ENCODE results near the gene TMEM132D.

Gene TMEM132D

GRCh38 chr12:129269756-129270495 is 633.9 kb downstream of the TMEM132D start:
- DNase-seq, result no peak

GRCh38 chr12:129258781-129259318 is 645.0 kb downstream of the TMEM132D start:
- DNase-seq, result no peak

GRCh38 chr12:129257524-129257923 is 646.3 kb downstream of the TMEM132D start:
- DNase-seq, result no peak

- no peak for DNase-seq
These were observed 657.2 kb downstream of the TMEM132D start for GRCh38 chr12:129246630-129247029.

GRCh38 chr12:129245769-129246168 is 658.1 kb downstream of the TMEM132D start:
- no peak for DNase-seq

DNA sequence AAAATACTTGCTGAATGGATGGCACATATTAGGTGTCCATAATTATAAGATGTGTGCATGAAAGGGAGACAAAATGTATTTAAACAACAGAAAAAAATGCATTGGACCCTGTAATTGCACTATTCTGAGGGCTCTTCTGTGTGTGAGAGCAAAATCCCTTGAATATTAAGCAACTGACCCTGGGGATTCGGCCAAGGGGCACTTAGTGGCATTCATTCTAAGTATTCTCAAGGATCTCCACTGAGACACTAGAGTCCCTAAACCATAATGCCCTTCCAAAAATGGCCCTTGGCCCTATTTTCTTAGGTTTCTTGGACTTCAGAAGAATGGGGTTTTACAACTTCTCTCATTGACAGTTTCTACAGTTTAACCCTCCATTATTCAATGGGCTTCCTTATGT is 662.0 kb downstream of the TMEM132D start:
- peak in 2 of 56 donors; percentile 1 for DNase-seq

DNA sequence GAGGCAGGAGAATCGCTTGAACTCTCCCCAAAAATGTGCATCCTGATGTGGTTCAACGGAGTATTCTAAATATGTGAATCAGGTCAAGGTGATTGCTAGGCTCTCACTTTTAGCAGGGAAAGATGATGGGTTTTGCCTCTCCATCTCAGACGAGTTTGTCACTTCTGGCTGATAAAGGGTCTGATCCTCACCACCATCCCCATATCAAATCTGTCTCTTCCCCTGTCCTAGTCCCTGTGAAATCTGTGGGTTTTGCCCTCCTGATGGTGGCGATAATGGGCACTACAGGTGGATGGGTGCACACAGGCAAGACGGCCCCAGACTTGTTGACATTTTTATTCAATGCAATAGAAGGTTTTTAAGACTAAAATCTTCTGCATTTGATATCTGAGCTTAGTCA is 665.9 kb downstream of the TMEM132D start:
- DNase-seq, result no peak

GRCh38 chr12:129234209-129234608 is 669.6 kb downstream of the TMEM132D start:
- no peak for DNase-seq

- DNase-seq, result no peak
These were observed 672.3 kb downstream of the TMEM132D start for GRCh38 chr12:129231491-129231890.

GRCh38 chr12:129230995-129231394 is 672.8 kb downstream of the TMEM132D start:
- DNase-seq, result no peak

DNA sequence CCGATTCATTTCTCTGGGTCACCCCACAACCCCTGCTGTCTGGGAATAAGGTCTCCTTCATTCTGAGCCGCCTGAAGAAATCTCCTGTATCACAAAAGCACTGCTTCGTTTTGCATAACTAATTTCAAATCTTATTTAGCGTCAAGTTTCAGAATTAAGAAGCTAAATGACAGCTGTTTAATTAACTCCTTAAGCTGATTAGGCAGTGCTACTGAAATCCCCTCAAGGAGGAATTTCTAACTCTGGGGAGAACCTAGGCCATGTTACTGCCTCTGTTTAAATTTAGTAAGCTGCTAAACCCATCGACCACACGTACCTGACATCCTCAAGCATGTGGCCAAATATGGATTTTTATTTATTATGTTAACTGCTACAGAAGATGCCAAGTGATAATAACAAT is 677.0 kb downstream of the TMEM132D start:
- DNase-seq, result no peak

DNA sequence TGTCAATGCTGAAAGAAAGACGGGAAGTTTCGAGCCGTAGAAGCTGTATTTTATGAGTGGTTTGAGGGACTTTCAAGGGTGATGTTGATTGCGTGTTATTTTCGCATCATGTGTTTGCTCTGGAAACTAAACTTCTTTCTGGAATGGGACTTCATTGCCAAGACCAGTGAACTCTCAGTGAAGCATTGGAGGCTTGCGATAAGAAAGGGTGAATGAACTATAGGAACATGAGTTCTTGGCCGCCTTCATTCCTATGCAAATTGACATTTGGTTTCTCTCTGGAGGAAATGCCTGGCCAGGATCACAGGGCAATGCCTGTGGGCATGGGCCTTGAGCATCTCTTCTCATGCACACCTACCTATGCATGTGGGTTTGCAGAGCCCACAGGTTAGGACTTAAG is 677.8 kb downstream of the TMEM132D start:
- no peak for DNase-seq

DNA sequence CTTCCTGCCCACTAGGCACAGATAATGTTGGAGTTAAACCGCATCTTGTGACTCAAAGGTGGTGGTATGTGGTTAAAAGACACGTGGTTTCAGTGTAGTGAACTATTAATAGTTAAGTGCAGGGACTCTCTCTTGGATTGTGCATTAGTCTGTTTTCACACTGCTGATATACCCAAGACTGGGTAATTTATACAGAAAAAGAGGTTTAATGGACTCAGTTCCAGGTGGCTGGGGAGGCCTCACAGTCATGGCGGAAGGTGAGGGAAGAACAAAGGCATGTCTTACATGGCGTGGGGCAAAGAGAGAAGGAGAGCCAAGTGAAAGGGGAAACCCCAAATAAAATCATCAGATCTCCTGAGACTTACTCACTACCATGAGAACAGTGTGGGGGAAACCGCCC is 688.3 kb downstream of the TMEM132D start:
- DNase-seq, result no peak

- DNase-seq, result no peak
These were observed 690.3 kb downstream of the TMEM132D start for GRCh38 chr12:129213551-129213950.

GRCh38 chr12:129211862-129212630 is 691.8 kb downstream of the TMEM132D start:
- DNase-seq, result peak in 1 of 56 donors; percentile 1

DNA sequence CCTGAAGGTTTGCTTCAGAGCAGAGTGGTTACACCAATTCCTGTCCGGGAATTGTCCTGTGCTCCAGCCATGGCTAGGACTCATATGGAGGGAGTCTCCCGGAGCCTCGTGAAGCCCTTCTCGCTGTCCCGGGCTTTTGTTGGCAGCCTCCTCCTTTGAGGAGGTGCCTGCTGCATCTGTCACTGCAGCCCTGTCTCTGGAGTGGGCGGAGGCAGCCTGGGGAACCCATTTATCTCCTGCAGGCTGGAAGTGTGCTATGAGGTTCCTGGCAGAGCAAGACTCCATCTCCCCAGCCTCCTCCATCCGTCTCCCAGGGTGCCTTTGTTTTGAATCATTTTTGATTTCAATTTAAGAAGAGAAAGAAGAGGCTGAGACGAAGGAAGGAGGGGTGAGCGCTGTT is 695.3 kb downstream of the TMEM132D start:
- peak in 2 of 56 donors; percentile 2 for DNase-seq

GRCh38 chr12:129207084-129207483 is 696.7 kb downstream of the TMEM132D start:
- no peak for DNase-seq

DNA sequence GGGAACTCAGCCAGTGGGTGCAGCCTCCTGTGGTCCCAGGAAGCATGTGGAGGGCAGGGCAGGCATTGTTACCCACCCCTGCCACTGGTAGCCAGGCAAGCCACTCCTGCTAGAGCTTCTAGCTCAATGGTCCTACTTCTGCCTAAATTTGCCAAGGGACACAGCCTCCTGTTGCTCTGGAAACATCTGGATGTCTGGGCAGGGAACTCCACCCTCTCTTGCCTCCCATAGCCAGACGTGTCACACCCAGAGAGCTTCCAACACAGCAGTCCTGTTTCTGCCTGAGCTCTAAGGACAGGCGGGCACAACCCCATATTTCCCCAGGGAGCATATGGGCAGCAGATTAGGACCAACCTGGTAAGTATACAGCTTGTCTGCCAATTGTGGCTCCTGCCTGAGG is 700.4 kb downstream of the TMEM132D start:
- no peak for DNase-seq

- peak in 2 of 56 donors; percentile 5 to 9 for DNase-seq
These were observed 701.6 kb downstream of the TMEM132D start for GRCh38 chr12:129202109-129202814.

GRCh38 chr12:129201029-129201428 is 702.8 kb downstream of the TMEM132D start:
- DNase-seq, result no peak

DNA sequence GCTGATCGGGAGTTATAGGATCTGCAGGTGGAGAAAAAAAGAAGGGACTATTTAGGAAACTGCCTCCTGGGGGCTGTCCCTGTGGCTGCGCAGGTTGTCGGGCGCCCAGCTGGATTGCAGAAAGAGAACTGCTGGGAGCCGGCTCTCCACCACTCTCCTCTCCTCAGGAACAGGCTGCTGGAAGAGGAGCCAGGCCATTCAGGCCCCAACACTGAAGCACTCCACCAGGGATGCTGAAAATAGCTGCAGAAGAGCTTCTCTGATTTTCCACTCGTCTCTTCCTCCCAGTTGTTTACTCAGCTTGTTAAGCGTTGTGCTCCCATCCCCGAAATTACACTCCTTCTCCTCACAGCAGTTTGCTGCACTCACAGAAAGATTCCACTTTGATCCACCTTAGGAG is 703.2 kb downstream of the TMEM132D start:
- no peak for DNase-seq

DNA sequence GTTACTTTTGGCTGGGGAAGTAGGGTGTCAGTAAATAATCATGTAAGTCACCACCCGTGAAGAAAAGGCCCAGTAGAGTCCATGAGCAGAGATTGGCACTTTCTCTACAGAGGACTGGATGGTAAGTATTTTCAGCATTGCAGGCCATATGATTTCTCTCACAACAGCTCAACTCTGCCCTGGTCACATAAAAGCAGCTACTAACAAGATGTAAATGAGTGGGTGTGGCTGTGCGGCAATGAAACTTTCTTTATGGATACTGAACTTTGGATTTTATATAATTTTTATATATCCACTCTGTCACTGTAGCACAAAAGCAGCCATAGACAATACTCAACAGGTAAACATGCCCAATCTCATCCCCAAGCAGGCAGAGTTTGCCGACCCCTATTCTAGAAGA is 706.9 kb downstream of the TMEM132D start:
- DNase-seq, result no peak
